HG02678 (cell line): ENCODE measurements around the gene IQSEC1.

Experiments
- ATAC-seq: cut with Tn5 transposase; IDR thresholded peaks from one replicate; pipeline ENCODE4 v1.9.1; 2021; ENCODE audit warnings: mild to moderate bottlenecking, moderate library complexity; ENCODE audit not compliant: unreplicated experiment

The IQSEC1 gene

DNA sequence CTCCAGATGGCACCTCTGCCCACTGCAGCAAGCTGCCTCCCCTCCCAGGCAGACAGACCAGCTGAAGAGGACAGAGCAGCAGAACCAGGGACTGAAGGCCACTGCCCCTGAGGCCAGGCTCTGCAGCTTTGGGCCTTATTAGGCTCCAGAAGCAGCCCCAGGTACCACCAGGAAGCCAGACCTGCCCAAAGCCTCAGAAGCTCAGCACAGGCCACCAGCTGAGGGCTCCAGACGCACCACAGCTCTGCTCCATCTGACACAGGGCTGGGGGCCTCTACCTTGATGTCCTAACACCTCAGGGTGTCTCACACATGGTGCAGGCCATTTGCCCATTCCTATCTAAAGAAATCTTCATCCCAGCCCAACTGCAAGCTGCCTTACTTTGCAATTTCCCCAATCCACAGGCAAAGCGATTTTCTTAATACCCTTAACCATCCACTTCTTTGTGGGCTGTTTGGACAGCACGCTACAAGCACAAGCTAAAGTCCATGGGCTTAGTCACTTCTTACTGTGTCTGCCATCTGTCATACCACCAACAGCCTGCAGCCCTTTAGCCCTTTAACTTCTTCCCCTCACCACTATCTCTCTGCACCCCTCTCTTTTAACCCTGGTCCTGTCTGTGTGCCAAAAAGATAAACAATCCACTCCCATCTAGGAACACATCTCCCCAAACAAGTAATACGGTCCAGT lies 112.1 kb downstream of the IQSEC1 start:
- ATAC-seq, result no peak

DNA sequence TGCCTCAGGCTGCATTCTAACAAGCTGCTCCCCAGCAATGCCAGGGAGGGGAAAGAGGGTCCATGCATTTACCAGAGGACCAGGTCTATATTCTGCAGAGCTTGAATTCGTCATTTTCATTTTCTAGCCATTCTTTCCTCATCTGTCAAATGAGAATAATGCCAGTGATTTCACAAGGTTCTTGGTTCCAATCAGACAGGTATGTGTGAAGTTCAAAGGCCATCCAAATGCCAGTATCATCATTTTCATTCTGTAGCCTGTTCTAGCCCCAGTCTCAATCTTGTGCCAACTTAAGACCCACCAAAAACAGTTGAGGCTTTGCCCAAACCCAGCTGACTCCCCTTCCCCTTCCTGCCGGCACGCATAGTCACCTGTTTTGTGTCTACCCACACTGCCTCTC lies 112.7 kb downstream of the IQSEC1 start:
- ATAC-seq, result no peak

DNA sequence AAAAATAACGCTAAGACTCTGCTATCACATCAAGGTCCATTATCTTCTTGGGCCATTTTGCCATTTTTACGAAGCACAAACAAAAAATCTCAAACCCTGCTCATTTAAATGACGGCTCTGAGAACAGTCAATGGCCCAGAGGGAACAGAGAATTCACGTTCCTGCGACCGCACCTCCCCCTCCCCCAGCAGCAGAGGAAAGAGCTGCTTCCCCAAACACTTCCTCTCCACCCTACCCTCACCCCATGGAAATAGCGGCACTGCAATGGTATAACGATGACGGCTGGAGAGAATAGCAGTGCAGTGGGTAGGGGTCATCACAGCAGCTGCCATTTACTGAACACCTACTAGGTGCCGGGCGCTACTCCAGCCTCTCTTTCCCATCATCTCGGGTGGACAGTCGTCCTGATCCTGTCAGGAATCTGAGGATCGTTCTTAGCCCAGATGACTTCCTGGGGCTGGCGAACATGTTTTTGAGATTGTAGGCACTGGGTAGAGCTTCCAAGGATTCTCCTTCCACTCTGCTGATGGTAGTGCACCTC lies 113.3 kb downstream of the IQSEC1 start:
- ATAC-seq, result no peak

- ATAC-seq, result no peak
Measured at GRCh38 chr3:12959410-12959809, 113.8 kb downstream of the IQSEC1 start.

DNA sequence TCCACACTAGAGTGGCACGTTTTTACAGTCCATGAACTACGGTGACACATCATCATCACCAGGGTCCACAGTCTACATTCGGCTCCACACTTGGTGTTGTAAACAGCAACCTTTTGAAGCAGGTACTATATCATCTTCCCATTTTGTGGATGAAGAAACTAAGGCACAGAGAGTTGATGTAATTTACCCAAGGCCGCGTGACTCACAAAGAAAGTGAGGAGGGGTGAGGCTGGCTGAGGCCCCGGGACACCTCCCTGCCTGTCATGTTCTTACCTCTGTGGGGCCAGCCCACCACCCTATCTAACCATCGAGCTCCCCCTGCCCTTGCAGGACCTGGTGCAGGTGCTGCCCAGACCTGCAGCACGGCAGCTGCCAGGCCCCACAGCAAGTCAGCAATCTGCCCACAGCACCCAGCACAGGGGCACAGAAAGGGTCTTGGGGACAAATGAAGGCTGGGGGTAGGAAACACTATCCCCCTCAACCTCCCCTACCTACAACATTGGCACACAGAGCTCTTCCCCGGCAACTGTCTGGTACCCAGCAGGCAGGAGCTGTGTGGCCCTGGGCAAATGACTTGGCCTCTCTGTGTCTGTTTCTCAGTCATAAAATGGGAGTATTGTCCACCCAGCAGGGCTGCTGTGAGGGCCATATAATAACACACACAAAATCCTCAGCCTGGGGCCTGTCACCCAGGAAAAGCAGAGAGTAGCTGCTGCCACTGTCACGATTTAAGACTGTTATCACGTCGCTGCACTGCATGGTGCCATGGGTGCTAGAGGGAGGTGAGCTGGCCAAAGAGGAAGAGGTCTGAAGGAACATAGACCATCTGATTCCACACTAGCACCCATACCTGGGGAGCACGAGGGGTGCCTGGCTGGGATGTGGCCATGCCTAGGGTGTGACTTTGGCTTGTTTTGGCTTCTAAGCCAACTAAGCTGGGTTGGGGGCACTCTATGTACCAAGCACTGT lies 115.1 kb downstream of the IQSEC1 start:
- ATAC-seq, result no peak

DNA sequence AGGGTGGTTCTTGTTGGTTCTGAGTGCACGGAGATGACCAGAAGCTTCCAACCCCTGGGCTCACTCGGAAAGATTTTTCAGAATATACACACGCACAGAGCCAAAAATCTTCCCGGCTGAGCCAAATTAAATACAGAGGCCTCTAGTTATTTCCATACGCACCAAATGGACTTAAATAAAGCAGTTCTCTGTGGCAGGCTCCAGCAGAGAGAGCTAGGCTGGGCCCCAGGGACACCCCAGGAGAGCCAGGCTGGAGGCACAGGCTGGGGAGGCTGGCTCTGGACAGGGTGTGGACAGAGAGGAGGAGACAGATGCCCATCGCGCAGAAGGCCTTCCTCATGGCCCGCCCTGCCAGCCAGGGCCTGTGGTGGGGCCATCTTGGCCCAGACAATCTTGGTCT lies 115.9 kb downstream of the IQSEC1 start:
- no peak for ATAC-seq

GRCh38 chr3:12956316-12956660 lies 116.9 kb downstream of the IQSEC1 start:
- no peak for ATAC-seq

GRCh38 chr3:12955651-12956315 lies 117.4 kb downstream of the IQSEC1 start:
- ATAC-seq, result no peak

DNA sequence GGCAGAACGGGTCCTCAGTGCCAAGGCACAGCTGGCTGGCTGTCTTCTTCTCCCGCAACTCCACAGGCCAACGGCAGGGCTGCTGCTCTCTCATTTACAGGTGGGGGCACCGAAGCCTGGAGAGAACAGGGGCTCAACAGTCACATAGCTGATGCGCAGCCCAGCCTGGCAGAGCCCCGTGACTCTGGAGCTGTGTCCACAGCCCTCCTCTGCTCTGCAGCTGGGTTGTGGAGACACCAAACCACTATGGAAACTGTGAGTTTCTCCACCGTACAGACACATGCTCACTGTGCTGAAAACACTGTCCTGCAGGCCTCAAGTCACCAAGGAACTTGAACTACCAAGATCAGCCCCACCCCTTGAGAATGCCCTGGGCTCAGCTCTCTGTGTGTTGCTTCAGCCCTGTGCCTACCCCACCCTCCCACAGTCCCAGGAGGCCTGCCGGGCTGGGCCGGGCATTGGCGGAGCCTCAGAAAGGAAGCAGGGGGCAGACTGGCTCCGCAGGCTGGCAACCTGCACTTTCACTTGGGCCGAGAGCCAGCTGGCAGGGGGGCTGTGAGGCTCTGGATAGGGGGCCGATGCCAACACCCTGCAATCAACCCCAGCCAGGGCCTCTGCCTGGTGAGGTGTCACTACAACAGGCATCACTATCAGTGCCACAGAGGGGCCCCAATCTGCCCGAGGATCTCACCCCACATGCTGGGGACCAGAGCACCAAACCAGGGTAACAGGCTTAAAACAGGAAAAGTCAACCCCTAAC lies 118.2 kb downstream of the IQSEC1 start:
- peak; percentile 66 for ATAC-seq

DNA sequence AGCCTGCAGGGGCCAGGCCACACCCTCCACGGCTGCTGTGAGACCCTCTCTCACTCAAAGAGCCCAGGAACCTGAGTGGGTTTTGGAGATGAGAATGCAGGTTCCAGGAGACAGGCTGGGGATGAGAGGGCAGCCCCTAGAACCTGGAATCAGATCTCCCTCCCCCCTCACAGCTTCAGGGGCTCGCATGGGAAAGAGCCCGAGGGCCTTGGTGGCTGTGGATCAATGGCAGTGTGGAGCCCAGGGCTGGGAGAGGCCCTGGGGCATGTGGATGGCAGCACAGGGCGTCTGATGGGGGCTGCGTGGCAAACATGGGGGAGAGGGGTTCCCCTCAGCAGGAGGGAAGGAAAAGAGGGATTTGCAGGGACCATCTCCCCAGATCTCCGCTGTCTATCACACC lies 119.0 kb downstream of the IQSEC1 start:
- ATAC-seq, result no peak

- no peak for ATAC-seq
Measured at GRCh38 chr3:12953201-12953995, 119.8 kb downstream of the IQSEC1 start.

- no peak for ATAC-seq
Measured at GRCh38 chr3:12952343-12953200, 120.7 kb downstream of the IQSEC1 start.

DNA sequence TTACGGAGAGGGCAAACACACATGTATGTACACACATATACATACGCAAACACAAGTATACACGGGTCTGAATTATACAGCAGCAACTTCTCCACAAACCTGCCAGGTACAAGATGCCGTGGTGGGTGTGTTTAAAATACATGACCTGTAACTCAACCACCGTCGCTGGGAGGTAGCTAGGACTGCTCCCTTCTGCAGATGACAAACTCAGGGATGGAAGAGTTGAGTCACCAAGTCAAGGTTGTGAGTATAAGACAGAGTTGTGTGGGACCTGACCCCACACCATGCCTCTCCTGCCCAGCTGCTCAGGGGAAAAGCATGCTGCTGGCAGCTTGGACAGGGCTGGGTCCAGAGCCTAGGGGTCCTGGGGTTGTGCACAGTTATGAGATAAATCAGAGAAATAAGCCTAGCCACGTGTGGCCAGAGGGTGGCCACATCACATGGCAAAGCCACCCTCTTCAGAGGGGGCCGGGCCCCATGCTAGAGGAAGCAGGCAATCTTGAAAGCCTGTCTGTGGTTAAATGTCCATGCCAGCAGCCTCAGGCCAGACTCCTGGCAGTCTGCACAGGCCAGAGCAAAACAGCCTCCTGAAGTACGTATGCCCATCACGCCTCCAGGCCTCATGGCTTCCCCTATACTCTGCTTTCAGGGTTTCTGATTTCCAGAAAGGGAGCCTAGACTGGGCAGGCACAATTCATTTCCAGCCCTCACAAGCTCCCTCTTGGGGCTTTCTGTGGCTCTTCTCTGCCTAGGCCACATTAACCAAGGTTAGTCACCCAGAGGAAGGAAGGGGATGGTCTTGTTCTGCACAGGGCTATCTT lies 124.1 kb downstream of the IQSEC1 start:
- ATAC-seq, result peak; percentile 56

GRCh38 chr3:12948371-12948770 lies 124.9 kb downstream of the IQSEC1 start:
- ATAC-seq, result no peak

GRCh38 chr3:12947504-12948369 lies 125.5 kb downstream of the IQSEC1 start:
- ATAC-seq, result no peak

- ATAC-seq, result no peak
Measured at GRCh38 chr3:12946649-12947316, 126.4 kb downstream of the IQSEC1 start.

DNA sequence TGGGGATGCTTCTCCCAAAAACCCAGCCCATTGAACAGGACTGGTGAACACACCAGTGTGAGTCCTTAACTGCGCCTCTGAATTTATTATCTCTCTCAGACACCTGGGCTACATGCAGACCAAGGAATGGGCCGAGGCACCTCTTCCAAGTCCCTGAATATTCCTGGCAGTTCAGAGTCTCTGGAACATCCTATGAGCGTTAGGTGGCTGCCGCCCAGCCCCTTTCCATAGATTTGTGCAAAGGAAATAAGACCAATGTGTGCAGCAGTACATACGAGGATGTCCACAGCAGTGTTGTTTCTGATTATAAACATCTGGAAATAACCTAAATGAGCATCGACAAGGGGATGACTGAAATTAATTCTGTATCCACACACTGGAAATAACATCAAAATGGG lies 127.0 kb downstream of the IQSEC1 start:
- no peak for ATAC-seq
